NT2/D1 (cell line): Measurements from ENCODE around the gene COMMD10.

Experiments
- DNase-seq: peaks from one replicate; pipeline ENCODE4 v3.0.0-alpha.2; 2011; ENCODE audit warnings: low read depth, low spot score
- H3K27me3 ChIP-seq: 2 replicates; pipeline ENCODE4 v1.6.0; 2011; ENCODE audit warnings: mild to moderate bottlenecking; ENCODE audit not compliant: insufficient read length, insufficient read depth
- H3K36me3 ChIP-seq: 2 replicates; pipeline ENCODE4 v1.6.1; 2011; ENCODE audit warnings: mild to moderate bottlenecking, low read length, mixed read lengths; ENCODE audit not compliant: insufficient read depth, insufficient read length
- H3K4me1 ChIP-seq: 2 replicates; pipeline ENCODE4 v1.5.1; 2011; ENCODE audit not compliant: insufficient read depth, insufficient read length
- H3K4me3 ChIP-seq: 2 replicates; pipeline ENCODE4 v1.5.1; 2011; ENCODE audit warnings: low read depth; ENCODE audit not compliant: insufficient read length
- H3K9ac ChIP-seq: 2 replicates; pipeline ENCODE4 v1.6.0; 2011; ENCODE audit warnings: low read depth; ENCODE audit not compliant: insufficient read length
- H3K9me3 ChIP-seq: 2 replicates; pipeline ENCODE4 v1.5.1; 2011; ENCODE audit warnings: mild to moderate bottlenecking, low read length; ENCODE audit not compliant: insufficient read depth
- SUZ12 ChIP-seq: IDR thresholded peaks from 2 replicates; pipeline ENCODE4 v1.6.1; 2011; ENCODE audit not compliant: insufficient read length, insufficient read depth; ENCODE audit errors: extremely low read depth
- YY1 ChIP-seq: IDR thresholded peaks from 2 replicates; pipeline ENCODE4 v1.6.1; 2011; ENCODE audit not compliant: insufficient read length, insufficient read depth
- ZNF274 ChIP-seq: IDR thresholded peaks from 2 replicates; pipeline ENCODE4 v1.6.1; 2011; ENCODE audit warnings: mild to moderate bottlenecking, low read depth, low read length

Gene COMMD10

GRCh38 chr5:116273448-116274242 lies 188.8 kb downstream of the COMMD10 start:
- no peak for DNase-seq
- no peaks in the 10 kb centered on the region for H3K4me1 ChIP-seq
- TF ChIP-seq ZNF274 (no peak), SUZ12 (no peak), YY1 (no peak)
- H3K36me3 ChIP-seq, result no peaks in the 10 kb centered on the region
- no peak overlapping the region for H3K4me3 ChIP-seq
- no peaks in the 10 kb centered on the region for H3K9me3 ChIP-seq
- H3K9ac ChIP-seq, result no peak overlapping the region
- no peaks in the 10 kb centered on the region for H3K27me3 ChIP-seq

- TF ChIP-seq SUZ12 (no peak), ZNF274 (no peak), YY1 (no peak)
Observed at GRCh38 chr5:116274251-116274650, 189.4 kb downstream of the COMMD10 start.

GRCh38 chr5:116275282-116275681 lies 190.5 kb downstream of the COMMD10 start:
- Histone ChIP-seq H3K4me3 (no peak overlapping the region), H3K36me3 (no peaks in the 10 kb centered on the region), H3K9ac (no peak overlapping the region), H3K9me3 (no peaks in the 10 kb centered on the region), H3K4me1 (no peaks in the 10 kb centered on the region), H3K27me3 (no peaks in the 10 kb centered on the region)
- DNase-seq, result no peak
- no peak for TF ChIP-seq SUZ12

More at GRCh38 chr5:116274251-116274650, 189.4 kb downstream of the COMMD10 start:
- H3K27me3 ChIP-seq, result no peaks in the 10 kb centered on the region
- H3K36me3 ChIP-seq, result no peaks in the 10 kb centered on the region
- H3K4me1 ChIP-seq, result no peaks in the 10 kb centered on the region
- DNase-seq, result no peak
- H3K9me3 ChIP-seq, result no peaks in the 10 kb centered on the region
- H3K9ac ChIP-seq, result no peak overlapping the region
- H3K4me3 ChIP-seq, result no peak overlapping the region

GRCh38 chr5:116276952-116277351 lies 192.1 kb downstream of the COMMD10 start:
- H3K4me1 ChIP-seq, result no peaks in the 10 kb centered on the region
- H3K9ac ChIP-seq, result no peak overlapping the region
- H3K9me3 ChIP-seq, result no peaks in the 10 kb centered on the region
- no peaks in the 10 kb centered on the region for H3K36me3 ChIP-seq
- H3K27me3 ChIP-seq, result no peaks in the 10 kb centered on the region
- TF ChIP-seq YY1 (no peak), ZNF274 (no peak), SUZ12 (no peak)
- H3K4me3 ChIP-seq, result no peak overlapping the region
- no peak for DNase-seq

GRCh38 chr5:116280149-116280803 lies 195.5 kb downstream of the COMMD10 start:
- Histone ChIP-seq H3K27me3 (no peaks in the 10 kb centered on the region), H3K36me3 (no peaks in the 10 kb centered on the region), H3K4me3 (no peak overlapping the region), H3K9ac (no peak overlapping the region), H3K9me3 (no peaks in the 10 kb centered on the region), H3K4me1 (no peaks in the 10 kb centered on the region)
- TF ChIP-seq YY1 (no peak), SUZ12 (no peak), ZNF274 (no peak)
- no peak for DNase-seq

GRCh38 chr5:116281309-116281708 lies 196.5 kb downstream of the COMMD10 start:
- DNase-seq, result no peak
- Histone ChIP-seq H3K9me3 (no peaks in the 10 kb centered on the region), H3K27me3 (no peaks in the 10 kb centered on the region), H3K4me3 (no peak overlapping the region), H3K4me1 (no peaks in the 10 kb centered on the region), H3K9ac (no peak overlapping the region), H3K36me3 (no peaks in the 10 kb centered on the region)
- TF ChIP-seq ZNF274, result no peak
- TF ChIP-seq SUZ12, result no peak
- no peak for TF ChIP-seq YY1

GRCh38 chr5:116288524-116288923 lies 203.7 kb downstream of the COMMD10 start:
- Histone ChIP-seq H3K27me3 (no peaks in the 10 kb centered on the region), H3K4me1 (no peaks in the 10 kb centered on the region), H3K9me3 (peaks cover 5% of the 10 kb centered on the region; the same call in 1 of the 2 replicates), H3K36me3 (no peaks in the 10 kb centered on the region), H3K4me3 (no peak overlapping the region), H3K9ac (no peak overlapping the region)
- DNase-seq, result no peak
- TF ChIP-seq SUZ12 (no peak), ZNF274 (no peak), YY1 (no peak)
